Cardiac fibroblast (primary cell): ENCODE results near the gene ZNF688.

Source experiments
- DNase-seq, 2 donors: peaks; one replicate each; pipeline versions ENCODE4 v3.0.0 to v3.0.0-alpha.2; 2010; ENCODE audit warnings: low read depth in 2 of 2
- H3K4me3 ChIP-seq, 2 donors: replicated peaks in 1 of 2; 1 replicate in 1 of 2; 2 replicates in 1 of 2; pipeline ENCODE4 v1.5.1; 2011; ENCODE audit warnings: low read depth in 2 of 2, low read length in 2 of 2, mild to moderate bottlenecking in 2 of 2, moderate library complexity in 1 of 2
- CTCF ChIP-seq: IDR thresholded peaks from one replicate; pipeline ENCODE4 v1.5.1; 2011; ENCODE audit warnings: low read depth, mild to moderate bottlenecking, low read length, inconsistent platforms

Gene ZNF688

GRCh38 chr16:30556125-30556473, 15.4 kb downstream of the ZNF688 start:
- no peak for DNase-seq
- TF ChIP-seq CTCF, result no peak
- H3K4me3 ChIP-seq, result no peak overlapping the region

- H3K4me3 ChIP-seq, result no peak overlapping the region
- no peak for DNase-seq
- no peak for TF ChIP-seq CTCF
Observed at GRCh38 chr16:30555315-30556124, 16.0 kb downstream of the ZNF688 start.

- TF ChIP-seq CTCF, result no peak
- no peak for DNase-seq
Observed at GRCh38 chr16:30554557-30555314, 16.8 kb downstream of the ZNF688 start.

GRCh38 chr16:30553393-30553899, 18.1 kb downstream of the ZNF688 start:
- no peak for DNase-seq
- TF ChIP-seq CTCF, result no peak
- no peak overlapping the region for H3K4me3 ChIP-seq

More at GRCh38 chr16:30554557-30555314, 16.8 kb downstream of the ZNF688 start:
- H3K4me3 ChIP-seq, result no peak overlapping the region

GRCh38 chr16:30552956-30553355, 18.6 kb downstream of the ZNF688 start:
- TF ChIP-seq CTCF, result no peak
- no peak overlapping the region for H3K4me3 ChIP-seq
- DNase-seq, result no peak

GRCh38 chr16:30551781-30552180, 19.7 kb downstream of the ZNF688 start:
- no peak overlapping the region for H3K4me3 ChIP-seq
- TF ChIP-seq CTCF, result no peak
- DNase-seq, result no peak
